ENCODE data around the gene KCNK4. TPM values are rescaled to one million over a fixed set of nuclear protein-coding genes. Genes with fewer than 3 reads are reported as not detected.

The KCNK4 gene
- total RNA-seq = not detected in 2 replicates

GRCh38 chr11:64291262-64291751, at the start of gene KCNK4:
KCNK4 (plus strand) TSS chr11:64291302; CDS start chr11:64293019, 1,717 bp downstream.

GRCh38 chr11:64246871-64247728, 44.0 kb upstream of the KCNK4 start, which contains the start of gene PPP1R14B:
PPP1R14B (minus strand) TSS chr11:64246943; CDS start chr11:64246673, 270 bp downstream.

GRCh38 chr11:64251016-64251752, 39.9 kb upstream of the KCNK4 start, which contains the start of gene PLCB3:
PLCB3 (plus strand) TSS chr11:64251530; CDS start chr11:64251650, 120 bp downstream.

GRCh38 chr11:64284048-64284961, 6.8 kb upstream of the KCNK4 start, which contains the start of gene BAD:
BAD (minus strand) TSS chr11:64284665; CDS start chr11:64284368, 297 bp downstream.

GRCh38 chr11:64284962-64285884, 5.9 kb upstream of the KCNK4 start, which contains the start of gene GPR137:
GPR137 (plus strand) TSS chr11:64285848; CDS start chr11:64286525, 677 bp downstream.

GRCh38 chr11:64299847-64300648, 8.9 kb downstream of the KCNK4 start, which contains the start of gene CATSPERZ:
CATSPERZ (plus strand) TSS chr11:64300358; CDS start chr11:64300411, 53 bp downstream.

GRCh38 chr11:64305075-64305690, 14.1 kb downstream of the KCNK4 start, which contains the start of gene ESRRA:
ESRRA (plus strand) TSS chr11:64305524; CDS start chr11:64307180, 1,656 bp downstream.

GRCh38 chr11:64317325-64317960, 26.3 kb downstream of the KCNK4 start, which contains the start of gene TRMT112:
TRMT112 (minus strand) TSS chr11:64317559; CDS start chr11:64317526, 33 bp downstream.

GRCh38 chr11:64317961-64318765, 27.1 kb downstream of the KCNK4 start, which contains the start of gene PRDX5:
PRDX5 (plus strand) TSS chr11:64318121; CDS start chr11:64318216, 95 bp downstream.

GRCh38 chr11:64339754-64340408, 48.8 kb downstream of the KCNK4 start, which contains the start of gene CCDC88B:
CCDC88B (plus strand) TSS chr11:64340204; CDS start chr11:64340267, 63 bp downstream.

Small RNA genes lying within 50 kb of the gene (small RNA-seq; reads per million reads assigned to genes)
- gene MIR7155 (not detected), gene RF00019 (not detected)

Other genes with a start within 250 kb of the KCNK4 start
- 20.9 and 23.1 TPM in 2 replicates for gene MACROD1, start 125.2 kb upstream of the KCNK4 start, total RNA-seq
- 159 and 235 TPM in 2 replicates for gene STIP1, start 105.1 kb upstream of the KCNK4 start, total RNA-seq
- gene FERMT3, start 84.6 kb upstream of the KCNK4 start, total RNA-seq = 2.2 and 7.8 TPM in 2 replicates
- 28.7 and 29.9 TPM in 2 replicates for gene TRPT1, start 65.1 kb upstream of the KCNK4 start, total RNA-seq
- gene NUDT22, start 65.0 kb upstream of the KCNK4 start, total RNA-seq = 46.3 and 51.8 TPM in 2 replicates
- 7.0 and 7.4 TPM in 2 replicates for gene DNAJC4, start 60.8 kb upstream of the KCNK4 start, total RNA-seq
- gene VEGFB, start 56.7 kb upstream of the KCNK4 start, total RNA-seq = 26.0 and 29.4 TPM in 2 replicates
- gene FKBP2, start 50.2 kb upstream of the KCNK4 start, total RNA-seq = 40.3 and 48.5 TPM in 2 replicates
- gene PPP1R14B, start 44.4 kb upstream of the KCNK4 start, total RNA-seq = 259 and 300 TPM in 2 replicates
- 35.3 and 61.4 TPM in 2 replicates for gene PLCB3, start 39.8 kb upstream of the KCNK4 start, total RNA-seq
- 46.9 and 71.7 TPM in 2 replicates for gene BAD, start 6.6 kb upstream of the KCNK4 start, total RNA-seq
- 9.6 and 12.1 TPM in 2 replicates for gene GPR137, start 5.5 kb upstream of the KCNK4 start, total RNA-seq
- gene CATSPERZ, start 9.1 kb downstream of the KCNK4 start, total RNA-seq = 1.1 TPM in 1 of 2 replicates, not detected in the other
- 31.2 and 36.0 TPM in 2 replicates for gene ESRRA, start 14.2 kb downstream of the KCNK4 start, total RNA-seq
- 138 and 175 TPM in 2 replicates for gene TRMT112, start 26.3 kb downstream of the KCNK4 start, total RNA-seq
- gene PRDX5, start 26.8 kb downstream of the KCNK4 start, total RNA-seq = 92.1 and 148 TPM in 2 replicates
- 0.20 and 1.8 TPM in 2 replicates for gene CCDC88B, start 48.9 kb downstream of the KCNK4 start, total RNA-seq
- 44.8 and 54.0 TPM in 2 replicates for gene RPS6KA4, start 67.9 kb downstream of the KCNK4 start, total RNA-seq

Data from subcutaneous preadipocyte (primary cell).